ENCODE measurements around the gene WDR41. TPM values are rescaled to one million over a fixed set of nuclear protein-coding genes. Genes with fewer than 3 reads are reported as not detected.

The WDR41 gene
- total RNA-seq, 1 experiment from 2014 or later, result 43.6 TPM

- Histone ChIP-seq H3K9me3 (ENCODE audit: control insufficient read depth, low read depth, low read length) (no peaks in the 10 kb centered on the region), H3K79me2 (ENCODE audit: insufficient read depth, low read length) (no peaks in the 10 kb centered on the region), H4K8ac (replicated peaks; ENCODE audit: insufficient read length, low read depth, low read length) (no peak overlapping the region), H3K4me2 (ENCODE audit: insufficient read depth, insufficient read length, low read length) (no peak overlapping the region), H3K23me2 (ENCODE audit: insufficient read length, low read depth, low read length, poor library complexity, severe bottlenecking) (no peaks in the 10 kb centered on the region), H3K14ac (ENCODE audit: insufficient read depth, low read length) (no peak overlapping the region), H3K79me1 (ENCODE audit: insufficient read depth, low read depth, low read length, poor library complexity, severe bottlenecking) (no peaks in the 10 kb centered on the region), H2BK15ac (ENCODE audit: low read depth, low read length) (no peak overlapping the region), H3K27me3 (ENCODE audit: insufficient read depth, low read length) (no peaks in the 10 kb centered on the region), H2BK5ac (ENCODE audit: insufficient read length, low read length) (no peak overlapping the region), H3T11ph (ENCODE audit: low read length) (no peak overlapping the region), H4K91ac (ENCODE audit: insufficient read length, low read depth, low read length) (no peak overlapping the region), H2BK120ac (ENCODE audit: low read depth, low read length, poor library complexity, severe bottlenecking) (no peak overlapping the region), H2BK20ac (ENCODE audit: low read depth, low read length, poor library complexity, severe bottlenecking) (no peak overlapping the region), H3K18ac (ENCODE audit: insufficient read length, low read depth, low read length) (no peak overlapping the region), H2AK5ac (ENCODE audit: insufficient read length, low read length) (no peak overlapping the region), H3K23ac (ENCODE audit: insufficient read length, low read depth, low read length) (no peak overlapping the region), H3K9ac (ENCODE audit: extremely low read depth, insufficient read length, low read length) (no peak overlapping the region), H4K5ac (ENCODE audit: insufficient read length, low read depth, low read length) (no peak overlapping the region), H4K20me1 (ENCODE audit: control insufficient read depth, insufficient read depth, insufficient read length) (no peaks in the 10 kb centered on the region), H2BK12ac (ENCODE audit: insufficient read length, low read depth, low read length) (no peak overlapping the region), H3K4ac (ENCODE audit: low read depth, low read length) (no peak overlapping the region), H3K56ac (ENCODE audit: insufficient read length, low read depth, low read length) (no peak overlapping the region), H3K27ac (ENCODE audit: insufficient read length, low read depth, low read length) (no peak overlapping the region), H2AFZ (ENCODE audit: low read length) (no peak overlapping the region), H3K4me1 (ENCODE audit: insufficient read depth, low read length) (no peaks in the 10 kb centered on the region)
- Mint-ChIP-seq H3K27ac (no peak overlapping the region), H3K36me3 (ENCODE audit: insufficient read depth in 1 of 3, low read depth in 3 of 3) (peaks cover 18 to 45% (median 33%) of the 10 kb centered on the region in 3 experiments; a peak in 6 of 7 replicates), H3K9me3 (0 out of 5 replicates have a peak, but pooled peaks cover 0 to 2% of the 10 kb centered on the region in 2 experiments), H3K4me3 (no peak overlapping the region), H3K27me3 (ENCODE audit: low read depth) (no peaks in the 10 kb centered on the region), H3K4me1 (no peaks in the 10 kb centered on the region)
- no peak for DNase-seq
- no CpG with 5 or more reads among the region's 1 CpG for WGBS (ENCODE audit: extremely low coverage, insufficient read length, low lambda C conversion rate)
- no peak for TF ChIP-seq CTCF (conservative IDR thresholded peaks at IDR 0.05)
Measured at GRCh38 chr5:77448831-77449230, 43.3 kb downstream of the WDR41 start.
